Breast epithelium (tissue), 3 donors: ENCODE measurements around the gene SMAD7.

ENCODE experiments used
- CTCF ChIP-seq, 3 donors: fragments of 450-650 bp; IDR thresholded peaks; one replicate each; pipeline ENCODE4 v1.5.1; 2016 to 2017; ENCODE audit warnings: antibody characterized with exemption in 3 of 3, mild to moderate bottlenecking in 3 of 3, moderate library complexity in 3 of 3
- POLR2A ChIP-seq: fragments of 450-650 bp; IDR thresholded peaks from one replicate; pipeline ENCODE4 v1.6.1; 2016; ENCODE audit warnings: antibody characterized with exemption, mild to moderate bottlenecking, moderate library complexity

GRCh38 chr18:48914581-48915251 is 36.0 kb downstream of the SMAD7 start:
- no peak for TF ChIP-seq CTCF (IDR thresholded peaks at IDR 0.05)
- no peak for TF ChIP-seq POLR2A
